Left lung (tissue), 10 donors: ENCODE measurements around the gene UBE2R2. TPM values are rescaled to one million over a fixed set of nuclear protein-coding genes. Genes with fewer than 3 reads are reported as not detected.

Experiments used
- ATAC-seq: fragments of 200-7000 bp; cut with Tn5 transposase; one replicate; pipeline ENCODE4 v1.9.1; 2020; ENCODE audit warnings: moderate library complexity
- DNase-seq, 4 donors: peaks; one replicate each; pipeline ENCODE4 v3.0.0-alpha.2; 2013 to 2020
- H3K27ac ChIP-seq, 2 donors: fragments of 200-600 bp; sonication (generic) in 1 of 2; one replicate each; pipeline versions ENCODE4 v1.5.0 to v1.8.0; 2020 to 2021
- H3K27me3 ChIP-seq, 2 donors: fragments of 200-600 bp; sonication (generic) in 1 of 2; one replicate each; pipeline versions ENCODE4 v1.5.0 to v1.8.0; 2020 to 2021
- H3K36me3 ChIP-seq, 2 donors: fragments of 200-600 bp; sonication (generic) in 1 of 2; one replicate each; pipeline versions ENCODE4 v1.5.0 to v1.8.0; 2020 to 2021
- H3K4me1 ChIP-seq, 2 donors: fragments of 200-600 bp; one replicate each; pipeline ENCODE4 v1.8.0; 2021
- H3K4me3 ChIP-seq, 2 donors: fragments of 200-600 bp; sonication (generic) in 1 of 2; one replicate each; pipeline versions ENCODE4 v1.5.0 to v1.8.0; 2020 to 2021; ENCODE audit warnings: mild to moderate bottlenecking in 1 of 2
- H3K9me3 ChIP-seq, 2 donors: fragments of 200-600 bp; sonication (generic) in 1 of 2; one replicate each; pipeline versions ENCODE4 v1.5.0 to v1.8.0; 2020 to 2021
- CTCF ChIP-seq, 2 donors: fragments of 200-600 bp; sonication (generic) in 1 of 2; IDR thresholded peaks; one replicate each; pipeline versions ENCODE4 v1.5.0 to v1.8.0; 2021; ENCODE audit warnings: antibody characterized with exemption in 2 of 2
- intact Hi-C, 2 donors: fragments of 100-400 bp; cut with DNase I; formaldehyde crosslinking; loops; one replicate each; pipeline versions ENCODE4 v1.11.2 to v1.14.2; 2022
- polyA plus RNA-seq, 6 donors: library from polyadenylated mRNA; unstranded; fragments of 120-200 nt; gene quantifications; one replicate each; pipeline ENCODE4 v1.2.1, GENCODE V29; 2013; ENCODE audit not compliant: insufficient read length in 6 of 6
- total RNA-seq, 2 donors: library from RNA; stranded (reverse); fragmentation: NEBNext Ultra II Directional; extraction: Animal tissue kit (Norgen Biotek cat#: 25700); gene quantifications; one replicate each; pipeline ENCODE4 v1.2.1, GENCODE V29; 2021
- donor health status: DM: no; HTN: yes; CAD: no.
- donor health status: DM: no; HTN: no; CAD: no.

Gene UBE2R2
- total and polyA plus RNA-seq, 8 donors, result 34.0 to 60.6 (median 56.7) TPM

GRCh38 chr9:33913541-33913940 lies 96.6 kb downstream of the UBE2R2 start:
- Histone ChIP-seq H3K27ac (no peak overlapping the region), H3K9me3 (no peaks in the 10 kb centered on the region), H3K36me3 (peaks cover 0 to 63% of the 10 kb centered on the region in 2 donors), H3K4me1 (no peaks in the 10 kb centered on the region), H3K27me3 (no peaks in the 10 kb centered on the region), H3K4me3 (no peak overlapping the region)
- DNase-seq (no peak), ATAC-seq (no peak)
- no peak for TF ChIP-seq CTCF (IDR thresholded peaks at IDR 0.05)
- intact Hi-C loops, result no loop called here

GRCh38 chr9:33914887-33915628 lies 98.1 kb downstream of the UBE2R2 start:
- no peak for ATAC-seq
- H3K36me3 ChIP-seq, result peaks cover 0 to 78% of the 10 kb centered on the region in 2 donors
- intact Hi-C loops, result no loop called here
- no peak for DNase-seq
- no peak overlapping the region for H3K27ac ChIP-seq
- H3K9me3 ChIP-seq, result no peaks in the 10 kb centered on the region
- H3K4me1 ChIP-seq, result no peaks in the 10 kb centered on the region
- no peak overlapping the region for H3K4me3 ChIP-seq
- no peak for TF ChIP-seq CTCF (IDR thresholded peaks at IDR 0.05)
- H3K27me3 ChIP-seq, result no peaks in the 10 kb centered on the region

GRCh38 chr9:33917036-33917435 lies 100.1 kb downstream of the UBE2R2 start:
- DNase-seq, result no peak
- peaks cover 0 to 95% of the 10 kb centered on the region in 2 donors for H3K36me3 ChIP-seq
- no peak for ATAC-seq
- H3K27ac ChIP-seq, result no peak overlapping the region
- TF ChIP-seq CTCF (IDR thresholded peaks at IDR 0.05), result no peak
- H3K27me3 ChIP-seq, result no peaks in the 10 kb centered on the region
- no peaks in the 10 kb centered on the region for H3K4me1 ChIP-seq
- no peak overlapping the region for H3K4me3 ChIP-seq
- no peaks in the 10 kb centered on the region for H3K9me3 ChIP-seq
- intact Hi-C loops, result no loop called here

GRCh38 chr9:33919276-33919897 lies 102.4 kb downstream of the UBE2R2 start:
- intact Hi-C loops, result no loop called here
- Histone ChIP-seq H3K4me3 (no peak overlapping the region), H3K9me3 (no peaks in the 10 kb centered on the region), H3K36me3 (peaks cover 0 to 95% of the 10 kb centered on the region in 2 donors), H3K27ac (no peak overlapping the region), H3K27me3 (no peaks in the 10 kb centered on the region), H3K4me1 (no peaks in the 10 kb centered on the region)
- TF ChIP-seq CTCF (IDR thresholded peaks at IDR 0.05), result no peak
- DNase-seq (no peak), ATAC-seq (no peak)
